ENCODE results near the gene KRT10.

The KRT10 gene

DNA sequence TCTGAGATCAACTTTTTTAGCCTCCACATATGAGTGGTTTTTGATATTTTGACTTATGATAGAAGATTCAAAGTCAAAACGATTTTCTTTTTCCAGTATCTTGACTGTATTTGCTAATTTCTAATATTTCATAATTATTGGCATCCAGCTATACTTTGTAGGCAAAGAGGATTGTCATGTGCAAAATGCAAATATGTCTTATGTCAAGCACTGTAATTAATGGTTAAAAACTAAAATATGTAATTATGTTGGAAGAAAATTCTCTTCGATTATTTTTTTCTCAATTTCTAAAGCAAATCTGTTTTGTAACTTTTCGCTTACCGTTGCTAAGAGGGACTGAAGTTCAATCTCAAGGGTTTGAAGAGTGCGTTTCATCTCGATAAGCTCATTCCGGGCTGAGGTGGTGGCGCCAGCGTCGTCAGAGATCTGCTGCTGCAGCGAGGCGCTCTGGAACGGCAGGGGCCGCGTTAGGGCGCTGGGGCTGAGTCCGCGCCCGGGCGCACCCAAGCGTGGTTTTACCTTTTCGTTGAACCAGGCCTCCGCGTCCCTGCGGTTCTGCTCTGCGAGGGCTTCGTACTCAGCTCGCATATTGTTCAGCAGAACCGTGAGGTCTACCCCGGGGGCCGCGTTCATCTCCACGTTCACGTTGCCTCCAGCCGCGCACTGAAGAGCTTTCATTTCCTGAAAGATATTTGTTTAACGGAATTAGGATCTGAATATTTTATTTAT, 43.1 kb downstream of the KRT10 start:
- no peak overlapping the region for H3K4me3 ChIP-seq (ENCODE audit: low read length in 2 of 2)
- H3K36me3 ChIP-seq (replicated peaks in 1 of 2; ENCODE audit: control insufficient read depth in 2 of 2, insufficient read depth in 2 of 2, low read length in 2 of 2): no peaks in the 10 kb centered on the region
- H3K18ac ChIP-seq (ENCODE audit: low read length): no peak overlapping the region
- no peak overlapping the region for H2AFZ ChIP-seq (ENCODE audit: low read length)
- no peaks in the 10 kb centered on the region for H3K4me1 ChIP-seq (ENCODE audit: control insufficient read depth in 2 of 2, insufficient read depth in 1 of 2, low read depth in 1 of 2, low read length in 2 of 2)
- no peak overlapping the region for H3K27ac ChIP-seq (replicated peaks; ENCODE audit: low read length)
- DNase-seq (ENCODE audit: low spot score): no peak
- H3K14ac ChIP-seq (ENCODE audit: low read length): no peak overlapping the region
- no peak overlapping the region for H2BK15ac ChIP-seq (ENCODE audit: low read length)
- H3K9ac ChIP-seq (ENCODE audit: low read depth, low read length, poor library complexity): no peak overlapping the region
- no CpG with 5 or more reads among the region's 37 CpGs for WGBS, 2 donors (ENCODE audit: extremely low coverage in 2 of 2, insufficient read length in 2 of 2, insufficient replicate concordance in 1 of 2)
- H3K23ac ChIP-seq (ENCODE audit: low read depth, low read length, poor library complexity): no peak overlapping the region
- H3K79me1 ChIP-seq (ENCODE audit: low read depth, low read length): no peaks in the 10 kb centered on the region
- peaks cover 0 to 10% (median 2%) of the 10 kb centered on the region in 3 experiments for H3K27me3 ChIP-seq (ENCODE audit: control insufficient read depth in 3 of 3, insufficient read depth in 3 of 3, low read depth in 1 of 3, low read length in 3 of 3)
- no peak overlapping the region for H2BK120ac ChIP-seq (ENCODE audit: low read depth, low read length)
- no peak overlapping the region for H4K8ac ChIP-seq (ENCODE audit: low read depth, low read length)
- H3K9me3 ChIP-seq (replicated peaks in 1 of 2; ENCODE audit: control insufficient read depth in 2 of 2, insufficient read depth in 1 of 2, low read depth in 1 of 2, low read length in 2 of 2): no peaks in the 10 kb centered on the region
- no peak overlapping the region for H2BK5ac ChIP-seq (ENCODE audit: low read length)
- no peak overlapping the region for H3K4me2 ChIP-seq (ENCODE audit: insufficient read depth, low read length, poor library complexity, severe bottlenecking)
- H2BK12ac ChIP-seq (ENCODE audit: low read length): no peak overlapping the region
- no peak overlapping the region for H4K91ac ChIP-seq (ENCODE audit: low read depth, low read length, poor library complexity)
- H2AK5ac ChIP-seq (ENCODE audit: low read depth, low read length): no peak overlapping the region
- H3K4ac ChIP-seq (ENCODE audit: low read length): no peak overlapping the region

DNA sequence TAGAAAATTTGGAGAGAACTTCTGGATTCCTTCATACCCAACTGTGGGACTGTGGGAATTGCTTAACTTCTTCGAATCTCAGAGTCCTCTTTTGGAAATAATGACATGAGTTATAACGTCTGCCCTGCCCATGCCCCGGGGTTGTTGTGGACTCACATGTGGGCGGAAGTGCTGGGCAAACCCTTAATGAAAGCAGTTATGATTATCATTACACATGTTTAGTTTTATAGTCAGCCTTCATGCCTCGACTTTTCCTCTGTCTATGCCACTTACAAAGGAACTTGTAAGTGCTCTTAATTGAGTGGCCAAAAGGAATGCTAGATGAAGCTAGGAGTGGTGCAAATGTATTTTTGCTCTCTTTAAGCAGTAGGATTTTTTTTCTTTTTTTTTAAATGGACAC, 44.0 kb downstream of the KRT10 start:
- no peaks in the 10 kb centered on the region for H3K4me1 ChIP-seq (ENCODE audit: control insufficient read depth in 2 of 2, insufficient read depth in 1 of 2, low read depth in 1 of 2, low read length in 2 of 2)
- H3K4me2 ChIP-seq (ENCODE audit: insufficient read depth, low read length, poor library complexity, severe bottlenecking): no peak overlapping the region
- H3K27me3 ChIP-seq (ENCODE audit: control insufficient read depth in 3 of 3, insufficient read depth in 3 of 3, low read depth in 1 of 3, low read length in 3 of 3): peaks cover 0 to 14% (median 2%) of the 10 kb centered on the region in 3 experiments
- no peak overlapping the region for H2AK5ac ChIP-seq (ENCODE audit: low read depth, low read length)
- H4K91ac ChIP-seq (ENCODE audit: low read depth, low read length, poor library complexity): no peak overlapping the region
- no peak overlapping the region for H3K23ac ChIP-seq (ENCODE audit: low read depth, low read length, poor library complexity)
- H2BK120ac ChIP-seq (ENCODE audit: low read depth, low read length): no peak overlapping the region
- H2BK12ac ChIP-seq (ENCODE audit: low read length): no peak overlapping the region
- H3K18ac ChIP-seq (ENCODE audit: low read length): no peak overlapping the region
- H3K4ac ChIP-seq (ENCODE audit: low read length): no peak overlapping the region
- no peak overlapping the region for H2BK15ac ChIP-seq (ENCODE audit: low read length)
- H3K27ac ChIP-seq (replicated peaks; ENCODE audit: low read length): no peak overlapping the region
- no peak overlapping the region for H3K14ac ChIP-seq (ENCODE audit: low read length)
- H3K36me3 ChIP-seq (replicated peaks in 1 of 2; ENCODE audit: control insufficient read depth in 2 of 2, insufficient read depth in 2 of 2, low read length in 2 of 2): no peaks in the 10 kb centered on the region
- H2AFZ ChIP-seq (ENCODE audit: low read length): no peak overlapping the region
- H3K9ac ChIP-seq (ENCODE audit: low read depth, low read length, poor library complexity): no peak overlapping the region
- no peaks in the 10 kb centered on the region for H3K9me3 ChIP-seq (replicated peaks in 1 of 2; ENCODE audit: control insufficient read depth in 2 of 2, insufficient read depth in 1 of 2, low read depth in 1 of 2, low read length in 2 of 2)
- WGBS, 2 donors (ENCODE audit: extremely low coverage in 2 of 2, insufficient read length in 2 of 2, insufficient replicate concordance in 1 of 2): no CpG with 5 or more reads among the region's 5 CpGs
- no peak overlapping the region for H2BK5ac ChIP-seq (ENCODE audit: low read length)
- no peak for DNase-seq (ENCODE audit: low spot score)
- no peak overlapping the region for H3K4me3 ChIP-seq (ENCODE audit: low read length in 2 of 2)
- no peaks in the 10 kb centered on the region for H3K79me1 ChIP-seq (ENCODE audit: low read depth, low read length)
- no peak overlapping the region for H4K8ac ChIP-seq (ENCODE audit: low read depth, low read length)

DNA sequence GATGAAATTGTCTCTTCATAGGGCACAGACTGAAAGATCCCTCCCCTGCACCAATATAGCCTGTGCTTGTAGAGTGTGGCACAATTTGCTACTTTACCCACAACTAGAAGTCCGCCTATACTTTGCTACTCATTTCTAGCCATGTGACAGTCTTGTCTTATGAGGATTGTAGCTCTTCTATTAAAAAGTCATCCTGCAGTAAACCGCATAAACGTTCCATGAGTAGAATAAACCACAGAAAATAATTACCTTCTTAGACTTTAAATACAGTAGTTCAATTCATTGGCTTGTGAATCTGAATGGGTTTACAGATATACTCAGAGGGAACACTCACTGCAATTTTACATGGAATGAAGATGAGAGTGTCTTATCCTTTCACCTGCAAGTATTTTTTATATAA, 44.4 kb downstream of the KRT10 start:
- Histone ChIP-seq H3K27me3 (ENCODE audit: control insufficient read depth in 3 of 3, insufficient read depth in 3 of 3, low read depth in 1 of 3, low read length in 3 of 3) (peaks cover 0 to 14% (median 2%) of the 10 kb centered on the region in 3 experiments), H3K18ac (ENCODE audit: low read length) (no peak overlapping the region), H2BK5ac (ENCODE audit: low read length) (no peak overlapping the region), H3K4me1 (ENCODE audit: control insufficient read depth in 2 of 2, insufficient read depth in 1 of 2, low read depth in 1 of 2, low read length in 2 of 2) (no peaks in the 10 kb centered on the region), H2BK12ac (ENCODE audit: low read length) (no peak overlapping the region), H2BK120ac (ENCODE audit: low read depth, low read length) (no peak overlapping the region), H3K79me1 (ENCODE audit: low read depth, low read length) (no peaks in the 10 kb centered on the region), H3K14ac (ENCODE audit: low read length) (no peak overlapping the region), H3K23ac (ENCODE audit: low read depth, low read length, poor library complexity) (no peak overlapping the region), H2BK15ac (ENCODE audit: low read length) (no peak overlapping the region), H3K36me3 (replicated peaks in 1 of 2; ENCODE audit: control insufficient read depth in 2 of 2, insufficient read depth in 2 of 2, low read length in 2 of 2) (no peaks in the 10 kb centered on the region), H3K9me3 (replicated peaks in 1 of 2; ENCODE audit: control insufficient read depth in 2 of 2, insufficient read depth in 1 of 2, low read depth in 1 of 2, low read length in 2 of 2) (no peaks in the 10 kb centered on the region), H4K8ac (ENCODE audit: low read depth, low read length) (no peak overlapping the region), H3K4ac (ENCODE audit: low read length) (no peak overlapping the region), H3K9ac (ENCODE audit: low read depth, low read length, poor library complexity) (no peak overlapping the region), H2AFZ (ENCODE audit: low read length) (no peak overlapping the region), H3K4me2 (ENCODE audit: insufficient read depth, low read length, poor library complexity, severe bottlenecking) (no peak overlapping the region), H3K4me3 (ENCODE audit: low read length in 2 of 2) (no peak overlapping the region), H3K27ac (replicated peaks; ENCODE audit: low read length) (no peak overlapping the region), H2AK5ac (ENCODE audit: low read depth, low read length) (no peak overlapping the region), H4K91ac (ENCODE audit: low read depth, low read length, poor library complexity) (no peak overlapping the region)
- no peak for DNase-seq (ENCODE audit: low spot score)
- WGBS, 2 donors (ENCODE audit: extremely low coverage in 2 of 2, insufficient read length in 2 of 2, insufficient replicate concordance in 1 of 2): no CpG with 5 or more reads among the region's 3 CpGs

DNA sequence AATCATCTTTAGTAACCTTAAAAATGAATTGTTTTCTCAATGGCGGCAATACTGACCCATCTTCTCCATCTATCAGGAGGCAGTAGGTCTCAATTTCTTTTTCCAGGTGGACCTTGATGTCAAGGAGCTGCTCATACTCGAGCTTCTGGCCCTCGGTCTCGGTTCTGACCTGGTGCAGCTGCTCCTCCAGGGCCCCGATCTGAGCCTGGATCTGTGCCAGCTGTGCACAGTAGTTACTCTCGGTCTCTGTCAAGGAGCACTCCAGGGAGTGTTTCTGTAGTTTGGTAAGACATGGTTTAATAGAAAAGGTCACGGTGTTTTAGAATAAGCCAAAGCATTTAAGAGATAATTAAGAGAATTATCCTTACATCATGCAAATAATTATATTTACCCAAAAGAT, 45.0 kb downstream of the KRT10 start:
- Histone ChIP-seq H3K27me3 (ENCODE audit: control insufficient read depth in 3 of 3, insufficient read depth in 3 of 3, low read depth in 1 of 3, low read length in 3 of 3) (peaks cover 0 to 16% (median 2%) of the 10 kb centered on the region in 3 experiments), H3K4me2 (ENCODE audit: insufficient read depth, low read length, poor library complexity, severe bottlenecking) (no peak overlapping the region), H3K36me3 (replicated peaks in 1 of 2; ENCODE audit: control insufficient read depth in 2 of 2, insufficient read depth in 2 of 2, low read length in 2 of 2) (no peaks in the 10 kb centered on the region), H2AFZ (ENCODE audit: low read length) (no peak overlapping the region), H2BK5ac (ENCODE audit: low read length) (no peak overlapping the region), H2BK15ac (ENCODE audit: low read length) (no peak overlapping the region), H3K79me1 (ENCODE audit: low read depth, low read length) (no peaks in the 10 kb centered on the region), H3K4me3 (ENCODE audit: low read length in 2 of 2) (no peak overlapping the region), H2BK120ac (ENCODE audit: low read depth, low read length) (no peak overlapping the region), H4K8ac (ENCODE audit: low read depth, low read length) (no peak overlapping the region), H2BK12ac (ENCODE audit: low read length) (no peak overlapping the region), H3K9ac (ENCODE audit: low read depth, low read length, poor library complexity) (no peak overlapping the region), H3K14ac (ENCODE audit: low read length) (no peak overlapping the region), H4K91ac (ENCODE audit: low read depth, low read length, poor library complexity) (no peak overlapping the region), H3K18ac (ENCODE audit: low read length) (no peak overlapping the region), H2AK5ac (ENCODE audit: low read depth, low read length) (no peak overlapping the region), H3K4me1 (ENCODE audit: control insufficient read depth in 2 of 2, insufficient read depth in 1 of 2, low read depth in 1 of 2, low read length in 2 of 2) (no peaks in the 10 kb centered on the region), H3K23ac (ENCODE audit: low read depth, low read length, poor library complexity) (no peak overlapping the region), H3K4ac (ENCODE audit: low read length) (no peak overlapping the region), H3K9me3 (replicated peaks in 1 of 2; ENCODE audit: control insufficient read depth in 2 of 2, insufficient read depth in 1 of 2, low read depth in 1 of 2, low read length in 2 of 2) (no peaks in the 10 kb centered on the region), H3K27ac (replicated peaks; ENCODE audit: low read length) (no peak overlapping the region)
- WGBS, 2 donors (ENCODE audit: extremely low coverage in 2 of 2, insufficient read length in 2 of 2, insufficient replicate concordance in 1 of 2): no CpG with 5 or more reads among the region's 7 CpGs
- DNase-seq (ENCODE audit: low spot score): no peak

Data from neuronal stem cell (in vitro differentiated cells).